ENCODE results near the gene WT1. TPM values are rescaled to one million over a fixed set of nuclear protein-coding genes. Genes with fewer than 3 reads are reported as not detected.

Gene WT1
- total and polyA plus RNA-seq, 10 of the 15 experiments (the other 5 are each of a cell fraction or from before 2014, with no cell fraction given): 0.07 to 0.37 (median 0.08) TPM; not detected in 7

DNA sequence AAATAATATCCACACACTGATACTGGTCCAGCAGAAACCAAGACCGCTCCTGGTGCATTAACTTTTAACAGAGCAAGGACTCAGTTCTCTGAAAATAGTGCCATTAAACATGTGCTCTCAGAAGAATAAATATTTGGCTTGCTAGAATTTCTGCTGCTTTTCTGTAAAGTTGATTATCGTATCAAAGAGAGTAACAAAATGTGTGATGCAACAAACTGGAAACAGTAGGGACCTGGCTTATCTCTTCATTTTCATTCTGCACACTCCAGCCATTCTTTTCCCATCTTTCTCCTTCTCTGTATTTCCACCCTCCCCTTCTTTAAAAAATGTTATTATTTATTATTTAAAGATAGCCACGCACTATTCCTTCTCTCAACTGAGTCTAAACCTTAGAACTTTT is 43.9 kb downstream of the WT1 start:
- intact Hi-C loops (cut with micrococcal nuclease; ENCODE audit: unreplicated experiment): no loop called here

GRCh38 chr11:32390712-32391111 is 44.6 kb downstream of the WT1 start:
- in situ Hi-C loops (cut with MboI): no loop called here
- no peak overlapping the region for H3K4me2 ChIP-seq (ENCODE audit: control insufficient read depth, insufficient read depth)
- no TSS peak for BruUV-seq (replicated peaks)
- no peaks in the 10 kb centered on the region for H3K9me3 ChIP-seq (replicated peaks; ENCODE audit: control insufficient read depth, insufficient read depth, low read length)
- POLR2A ChIA-PET: interaction anchor here (0.6 to 1.2 kb wide), 2 partner anchors 47 to 60 kb away, joined by 3 read pairs; no protein-coding TSS in a partner anchor
- ATAC-seq (no peak), FAIRE-seq (no peak), DNase-seq (ENCODE audit: low read depth, low spot score) (no peak)
- H3K9ac ChIP-seq (ENCODE audit: control insufficient read depth, insufficient read depth, low read length): no peak overlapping the region
- intact Hi-C loops (cut with micrococcal nuclease; ENCODE audit: unreplicated experiment): no loop called here
- TF ChIP-seq POLR2AphosphoS5 (IDR thresholded peaks at IDR 0.05; ENCODE audit: low read length) (no peak), E2F8 (IDR thresholded peaks at IDR 0.05; ENCODE audit: low read depth, partially characterized antibody) (no peak), SUZ12 (IDR thresholded peaks at IDR 0.05; ENCODE audit: unreplicated experiment) (no peak), FOXM1 (IDR thresholded peaks at IDR 0.05; ENCODE audit: low read depth, low read length) (no peak)
- SMC1A ChIA-PET (ENCODE audit: uncharacterized antibody, unreplicated experiment): interaction anchor here (0.7 to 0.9 kb wide), 2 partner anchors 27 to 40 kb away, joined by 3 read pairs; no protein-coding TSS in a partner anchor
- H3K36me3 ChIP-seq (ENCODE audit: control insufficient read depth in 2 of 2, insufficient read depth in 2 of 2, low read length in 1 of 2): no peaks in the 10 kb centered on the region
- no peaks in the 10 kb centered on the region for H3K4me1 ChIP-seq (ENCODE audit: control insufficient read depth, insufficient read depth, low read length)
- no peaks in the 10 kb centered on the region; a peak in 2 of 4 replicates for H3K27me3 ChIP-seq (replicated peaks in 1 of 2; ENCODE audit: control insufficient read depth in 2 of 2, insufficient read depth in 2 of 2, low read length in 1 of 2)
- H4K20me1 ChIP-seq (ENCODE audit: control insufficient read depth, insufficient read depth): no peaks in the 10 kb centered on the region
- no peak overlapping the region for H3K27ac ChIP-seq (ENCODE audit: control insufficient read depth, insufficient read depth)
- no peak overlapping the region for H3K4me3 ChIP-seq
- no peak overlapping the region for H2AFZ ChIP-seq (ENCODE audit: control insufficient read depth, low read depth, low read length)
- CTCF ChIA-PET: interaction anchor here (1.0 to 3.8 kb wide), 2 partner anchors 57 to 67 kb away, joined by 3 to 15 read pairs; no protein-coding TSS in a partner anchor
- 63% methylated on average over 1 of the region's 1 CpG for WGBS (ENCODE audit: insufficient coverage, insufficient replicate concordance, low lambda C conversion rate, missing lambda C conversion rate)
- RAD21 ChIA-PET (ENCODE audit: unreplicated experiment): no interaction called here
- H3K79me2 ChIP-seq (ENCODE audit: control insufficient read depth, insufficient read depth, low read length): no peaks in the 10 kb centered on the region

More for the DNA sequence above, 43.9 kb downstream of the WT1 start:
- in situ Hi-C loops (cut with MboI): no loop called here
- no peaks in the 10 kb centered on the region; a peak in 2 of 4 replicates for H3K27me3 ChIP-seq (replicated peaks in 1 of 2; ENCODE audit: control insufficient read depth in 2 of 2, insufficient read depth in 2 of 2, low read length in 1 of 2)
- no peak for DNase-seq (ENCODE audit: low read depth, low spot score)
- no peak overlapping the region for H3K4me3 ChIP-seq
- no peaks in the 10 kb centered on the region for H3K36me3 ChIP-seq (ENCODE audit: control insufficient read depth in 2 of 2, insufficient read depth in 2 of 2, low read length in 1 of 2)
- RAD21 ChIA-PET (ENCODE audit: unreplicated experiment): no interaction called here
- SMC1A ChIA-PET (ENCODE audit: uncharacterized antibody, unreplicated experiment): interaction anchor here (0.9 to 1.6 kb wide), 2 partner anchors 29 to 41 kb away, joined by 3 to 6 read pairs; no protein-coding TSS in a partner anchor
- ATAC-seq: no peak
- no peaks in the 10 kb centered on the region for H3K4me1 ChIP-seq (ENCODE audit: control insufficient read depth, insufficient read depth, low read length)
- no peak overlapping the region for H3K27ac ChIP-seq (ENCODE audit: control insufficient read depth, insufficient read depth)
- POLR2A ChIA-PET: no interaction called here
- FAIRE-seq: no peak
- CTCF ChIA-PET: interaction anchor here (3.8 kb wide), 1 partner anchor 67 kb away, joined by 15 read pairs; no protein-coding TSS in a partner anchor
- no peaks in the 10 kb centered on the region for H3K79me2 ChIP-seq (ENCODE audit: control insufficient read depth, insufficient read depth, low read length)
- H4K20me1 ChIP-seq (ENCODE audit: control insufficient read depth, insufficient read depth): no peaks in the 10 kb centered on the region
- no TSS peak for BruUV-seq (replicated peaks)
- no peak overlapping the region for H2AFZ ChIP-seq (ENCODE audit: control insufficient read depth, low read depth, low read length)
- TF ChIP-seq MTA3 (IDR thresholded peaks at IDR 0.05; ENCODE audit: borderline replicate concordance, low read length) (no peak), TCF7 (IDR thresholded peaks at IDR 0.05; ENCODE audit: borderline replicate concordance) (no peak), HDGF (IDR thresholded peaks at IDR 0.05) (no peak), CBX5 (IDR thresholded peaks at IDR 0.05; ENCODE audit: low read depth) (no peak), POLR2A (IDR thresholded peaks at IDR 0.05; ENCODE audit: low read depth, low read length) (no peak), SUPT20H (IDR thresholded peaks at IDR 0.05; ENCODE audit: borderline replicate concordance, control insufficient read depth, low read depth, low read length) (no peak), TARDBP (IDR thresholded peaks at IDR 0.05; ENCODE audit: borderline replicate concordance) (no peak), MYB (IDR thresholded peaks at IDR 0.05; ENCODE audit: borderline replicate concordance, low read depth, low read length) (no peak)
- no peak overlapping the region for H3K9ac ChIP-seq (ENCODE audit: control insufficient read depth, insufficient read depth, low read length)
- no peaks in the 10 kb centered on the region for H3K9me3 ChIP-seq (replicated peaks; ENCODE audit: control insufficient read depth, insufficient read depth, low read length)
- 34% methylated on average over 3 of the region's 3 CpGs for WGBS (ENCODE audit: insufficient coverage, insufficient replicate concordance, low lambda C conversion rate, missing lambda C conversion rate)
- H3K4me2 ChIP-seq (ENCODE audit: control insufficient read depth, insufficient read depth): no peak overlapping the region

Data from GM12878 (cell line).